Activated CD8-positive, alpha-beta T cell treated with anti-CD3 and anti-CD28 coated beads, Interleukin-2, amount 10 ng/mL, durations not matched to agents 7 days and 5 days (primary cell): ENCODE measurements around the gene FMN2. TPM values are rescaled to one million over a fixed set of nuclear protein-coding genes. Genes with fewer than 3 reads are reported as not detected.

Source experiments
- ATAC-seq: fragments of 150-1000 bp; cut with Tn5 transposase; one replicate; pipeline ENCODE4 v1.10.0; 2021; ENCODE audit warnings: moderate library complexity
- CTCF ChIA-PET: fragments of 350-600 bp; sonication (Branson Sonifier 250); formaldehyde crosslinking; loops from one replicate; lab custom pipeline; 2021; ENCODE audit warnings: antibody characterized with exemption; lab: Charles Lee
- POLR2A ChIA-PET: fragments of 350-600 bp; sonication (Branson Sonifier 250); formaldehyde crosslinking; loops from one replicate; lab custom pipeline; 2021; ENCODE audit warnings: antibody characterized with exemption; lab: Charles Lee
- DNase-seq: peaks from one replicate; pipeline ENCODE4 v3.0.0-alpha.2; 2020
- H3K27ac Mint-ChIP-seq: one replicate; pipeline ENCODE4 v1.8.0; 2021; ENCODE audit warnings: mild to moderate bottlenecking, mixed read lengths
- H3K27me3 Mint-ChIP-seq: one replicate; pipeline ENCODE4 v1.8.0; 2021; ENCODE audit warnings: low read depth, mixed read lengths
- H3K36me3 Mint-ChIP-seq: one replicate; pipeline ENCODE4 v1.8.0; 2021; ENCODE audit warnings: low read depth, mixed read lengths
- H3K4me1 Mint-ChIP-seq: one replicate; pipeline ENCODE4 v1.8.0; 2021; ENCODE audit warnings: low read depth, mixed read lengths
- H3K4me3 Mint-ChIP-seq: one replicate; pipeline ENCODE4 v1.8.0; 2021; ENCODE audit warnings: mild to moderate bottlenecking, mixed read lengths
- H3K9me3 Mint-ChIP-seq: one replicate; pipeline ENCODE4 v1.8.0; 2022; ENCODE audit warnings: mixed read lengths; ENCODE audit not compliant: insufficient read depth
- total RNA-seq, 2 experiments: library from RNA; stranded (reverse); gene quantifications; one replicate each; pipeline ENCODE4 v1.2.3, GENCODE V29; 2021

The FMN2 gene
- total RNA-seq, 2 experiments from 2014 or later = not detected

DNA sequence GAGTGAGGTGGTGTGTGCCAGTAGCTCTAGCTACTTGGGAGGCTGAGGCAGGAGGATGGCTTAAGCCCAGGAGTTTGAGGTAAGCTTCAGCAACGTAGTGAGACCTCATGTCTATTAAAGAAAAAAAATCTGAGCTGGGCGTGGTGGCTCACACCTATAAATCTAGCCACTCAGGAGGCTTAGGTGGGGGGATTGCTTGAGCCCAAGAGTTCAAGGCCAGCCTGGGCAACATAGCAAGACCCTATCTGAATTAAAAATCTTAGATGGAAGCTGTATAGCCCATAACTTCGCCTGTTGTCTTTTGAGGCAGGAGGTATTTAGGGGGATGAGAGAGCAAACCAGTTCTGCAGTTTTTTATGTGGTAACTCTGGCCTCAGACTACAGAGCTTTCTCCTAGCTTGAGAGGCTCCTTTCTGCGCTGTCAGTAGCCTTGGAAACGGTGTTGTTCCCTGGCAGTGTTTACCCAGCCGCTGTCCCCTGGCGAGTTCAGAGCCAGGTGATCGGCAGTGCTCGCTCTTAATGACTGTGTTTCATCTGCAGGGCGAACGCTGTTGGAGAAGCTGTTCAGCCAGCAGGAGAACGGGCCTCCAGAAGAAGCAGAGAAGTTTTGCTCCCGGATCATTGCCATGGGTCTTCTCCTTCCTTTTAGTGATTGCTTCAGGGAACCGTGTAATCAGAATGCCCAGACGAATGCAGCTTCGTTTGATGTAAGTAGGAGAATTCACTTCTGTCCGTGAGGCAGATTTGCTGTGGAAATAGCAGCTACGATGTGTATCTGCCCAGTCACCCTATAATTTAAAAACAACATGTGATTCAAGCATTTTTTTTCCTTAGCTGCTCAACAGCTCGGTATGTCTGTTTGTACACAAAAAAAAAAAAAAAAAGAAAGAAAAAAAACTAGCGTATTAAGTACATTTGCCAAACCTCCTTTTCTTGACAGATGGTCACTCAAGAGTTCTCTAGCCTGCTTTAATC lies 31.2 kb downstream of the FMN2 start:
- CTCF ChIA-PET = no interaction called here

DNA sequence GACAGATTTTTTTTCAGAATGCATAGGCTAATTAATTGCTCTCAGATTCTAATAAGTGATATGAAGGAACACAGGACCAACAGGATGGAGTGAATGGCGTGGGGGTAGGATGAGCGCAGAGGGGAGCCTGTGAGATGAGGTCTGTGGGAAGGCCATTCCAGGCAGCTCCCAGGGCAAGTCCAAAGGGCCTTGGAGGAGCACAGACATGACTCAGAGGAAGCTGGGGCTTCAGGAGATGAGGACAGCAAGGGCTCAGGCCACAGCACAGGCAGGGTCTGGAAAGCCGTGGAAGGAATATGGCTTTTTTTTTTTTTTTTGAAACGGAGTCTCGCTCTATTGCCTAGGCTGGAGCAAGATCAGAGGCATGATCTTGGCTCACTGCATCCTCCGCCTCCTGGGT lies 35.1 kb downstream of the FMN2 start:
- CTCF ChIA-PET = no interaction called here
- no peak overlapping the region for H3K4me3 Mint-ChIP-seq
- DNase-seq (no peak), ATAC-seq (no peak)
- no peaks in the 10 kb centered on the region for H3K4me1 Mint-ChIP-seq
- no peaks in the 10 kb centered on the region for H3K9me3 Mint-ChIP-seq
- H3K27me3 Mint-ChIP-seq = no peaks in the 10 kb centered on the region
- no peaks in the 10 kb centered on the region for H3K36me3 Mint-ChIP-seq
- POLR2A ChIA-PET = no interaction called here
- H3K27ac Mint-ChIP-seq = no peak overlapping the region

More for the DNA sequence above, 31.2 kb downstream of the FMN2 start:
- Mint-ChIP-seq H3K4me3 (no peak overlapping the region), H3K4me1 (no peaks in the 10 kb centered on the region), H3K9me3 (no peaks in the 10 kb centered on the region), H3K36me3 (no peaks in the 10 kb centered on the region), H3K27ac (no peak overlapping the region), H3K27me3 (no peaks in the 10 kb centered on the region)
- ATAC-seq (no peak), DNase-seq (no peak)
- POLR2A ChIA-PET = no interaction called here

- Mint-ChIP-seq H3K4me1 (no peaks in the 10 kb centered on the region), H3K9me3 (no peaks in the 10 kb centered on the region), H3K36me3 (no peaks in the 10 kb centered on the region), H3K27me3 (no peaks in the 10 kb centered on the region), H3K4me3 (no peak overlapping the region), H3K27ac (no peak overlapping the region)
- ChIA-PET CTCF (interaction anchor here (0.7 to 1.6 kb wide), 2 partner anchors 22 to 732 kb away, joined by 3 read pairs; no protein-coding TSS in a partner anchor), POLR2A (no interaction called here)
- ATAC-seq = no peak
- no peak for DNase-seq
Measured at GRCh38 chr1:240128366-240128765, 36.7 kb downstream of the FMN2 start.

DNA sequence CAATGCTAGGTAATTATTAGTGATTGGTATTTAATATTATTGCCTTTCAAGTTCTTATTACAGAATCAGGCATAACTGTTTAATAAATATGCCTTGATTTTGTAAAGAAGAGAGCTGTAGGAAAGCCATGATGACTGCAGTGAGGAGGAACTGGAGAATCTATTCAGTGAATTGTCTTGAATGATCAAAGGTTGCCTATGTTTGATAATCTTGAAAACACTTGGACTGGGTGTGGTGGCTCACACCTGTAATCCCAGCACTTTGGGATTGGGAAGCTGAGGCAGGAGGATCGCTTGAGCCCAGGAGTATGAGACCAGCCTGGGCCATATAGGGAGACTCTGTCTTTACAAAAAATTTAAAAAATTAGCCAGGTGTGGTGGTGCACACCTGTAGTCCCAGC lies 42.4 kb downstream of the FMN2 start:
- DNase-seq (no peak), ATAC-seq (no peak)
- Mint-ChIP-seq H3K27ac (no peak overlapping the region), H3K36me3 (no peaks in the 10 kb centered on the region), H3K4me3 (no peak overlapping the region), H3K9me3 (no peaks in the 10 kb centered on the region), H3K4me1 (no peaks in the 10 kb centered on the region), H3K27me3 (no peaks in the 10 kb centered on the region)
- CTCF ChIA-PET = no interaction called here
- POLR2A ChIA-PET = no interaction called here

- H3K9me3 Mint-ChIP-seq = no peaks in the 10 kb centered on the region
- DNase-seq = no peak
- CTCF ChIA-PET = no interaction called here
- ATAC-seq = no peak
- H3K27ac Mint-ChIP-seq = no peak overlapping the region
- no peaks in the 10 kb centered on the region for H3K4me1 Mint-ChIP-seq
- POLR2A ChIA-PET = no interaction called here
- no peak overlapping the region for H3K4me3 Mint-ChIP-seq
- H3K27me3 Mint-ChIP-seq = no peaks in the 10 kb centered on the region
- no peaks in the 10 kb centered on the region for H3K36me3 Mint-ChIP-seq
Measured at GRCh38 chr1:240134596-240134995, 42.9 kb downstream of the FMN2 start.

GRCh38 chr1:240136402-240136801 lies 44.7 kb downstream of the FMN2 start:
- POLR2A ChIA-PET = no interaction called here
- CTCF ChIA-PET = no interaction called here
- no peaks in the 10 kb centered on the region for H3K27me3 Mint-ChIP-seq
- no peaks in the 10 kb centered on the region for H3K36me3 Mint-ChIP-seq
- H3K27ac Mint-ChIP-seq = no peak overlapping the region
- H3K4me3 Mint-ChIP-seq = no peak overlapping the region
- DNase-seq (no peak), ATAC-seq (no peak)
- H3K4me1 Mint-ChIP-seq = no peaks in the 10 kb centered on the region
- no peaks in the 10 kb centered on the region for H3K9me3 Mint-ChIP-seq

DNA sequence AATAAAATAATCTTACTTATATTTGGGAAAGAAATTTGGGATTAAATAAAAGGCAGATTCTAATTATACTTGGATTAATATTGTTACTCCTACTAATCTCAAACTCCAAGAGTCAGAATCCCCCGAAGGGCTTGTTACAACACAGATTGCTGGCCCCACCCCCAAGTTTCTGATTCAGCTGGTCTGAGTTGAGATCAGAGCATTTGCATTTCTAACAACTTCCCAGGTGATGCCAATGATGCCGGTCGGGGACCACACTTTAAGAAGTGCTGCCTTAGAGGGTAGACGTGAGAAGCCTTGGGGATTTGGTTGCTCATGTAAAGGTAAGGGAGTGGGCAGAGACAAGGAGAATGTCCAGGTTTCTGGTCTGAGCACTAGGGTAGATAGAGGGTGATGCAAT lies 47.2 kb downstream of the FMN2 start:
- no peak overlapping the region for H3K27ac Mint-ChIP-seq
- ATAC-seq (no peak), DNase-seq (no peak)
- no peaks in the 10 kb centered on the region for H3K27me3 Mint-ChIP-seq
- POLR2A ChIA-PET = no interaction called here
- no peaks in the 10 kb centered on the region for H3K4me1 Mint-ChIP-seq
- CTCF ChIA-PET = interaction anchor here (2.2 kb wide), 1 partner anchor 11 kb away, joined by 5 read pairs; no protein-coding TSS in a partner anchor
- no peaks in the 10 kb centered on the region for H3K9me3 Mint-ChIP-seq
- no peak overlapping the region for H3K4me3 Mint-ChIP-seq
- no peaks in the 10 kb centered on the region for H3K36me3 Mint-ChIP-seq

DNA sequence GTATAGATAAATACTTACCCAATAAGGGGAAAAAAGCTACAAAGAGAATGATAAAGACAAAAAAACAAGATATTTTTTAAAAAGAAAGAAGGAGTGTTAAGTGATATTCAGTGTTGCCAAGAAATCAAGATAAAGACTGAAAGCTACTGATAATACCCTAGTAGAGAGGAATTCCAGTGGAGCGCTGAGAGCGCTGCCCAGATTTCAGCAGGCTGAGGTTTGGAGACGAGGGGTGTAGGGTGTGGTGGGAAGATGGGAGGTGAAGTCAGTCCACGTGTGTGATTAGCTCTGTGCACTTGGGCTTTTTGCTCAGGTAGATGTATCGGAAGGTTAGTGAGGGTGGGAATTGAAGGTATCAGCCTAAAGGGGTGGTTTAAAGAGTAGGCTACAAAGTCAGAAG lies 47.8 kb downstream of the FMN2 start:
- ChIA-PET POLR2A (no interaction called here), CTCF (interaction anchor here (2.2 kb wide), 1 partner anchor 10 kb away, joined by 5 read pairs; no protein-coding TSS in a partner anchor)
- no peaks in the 10 kb centered on the region for H3K4me1 Mint-ChIP-seq
- DNase-seq (no peak), ATAC-seq (no peak)
- H3K27me3 Mint-ChIP-seq = no peaks in the 10 kb centered on the region
- H3K27ac Mint-ChIP-seq = no peak overlapping the region
- H3K36me3 Mint-ChIP-seq = no peaks in the 10 kb centered on the region
- no peak overlapping the region for H3K4me3 Mint-ChIP-seq
- no peaks in the 10 kb centered on the region for H3K9me3 Mint-ChIP-seq

DNA sequence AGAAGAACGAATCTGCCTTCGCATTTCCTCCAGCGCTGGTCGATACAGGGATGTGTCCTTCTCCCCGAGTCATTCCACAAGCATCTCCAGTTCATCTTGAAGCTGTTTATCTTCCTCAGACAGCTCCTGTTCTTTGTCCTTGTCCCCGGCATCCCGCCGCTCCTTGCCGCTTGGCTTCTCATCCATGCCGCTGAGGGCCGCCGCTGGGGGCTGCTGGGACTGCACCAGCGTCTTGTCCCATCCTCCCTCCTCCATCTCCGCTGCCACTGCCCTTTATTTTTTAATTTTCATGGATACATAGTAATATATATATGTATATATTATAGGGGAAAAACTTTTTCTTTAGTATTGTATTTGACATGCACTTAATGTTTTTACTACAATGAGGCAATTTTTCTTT lies 53.4 kb downstream of the FMN2 start:
- Mint-ChIP-seq H3K27ac (no peak overlapping the region), H3K9me3 (no peaks in the 10 kb centered on the region), H3K36me3 (no peaks in the 10 kb centered on the region), H3K4me1 (no peaks in the 10 kb centered on the region), H3K4me3 (no peak overlapping the region), H3K27me3 (no peaks in the 10 kb centered on the region)
- ChIA-PET CTCF (no interaction called here), POLR2A (no interaction called here)
- ATAC-seq (no peak), DNase-seq (no peak)

- no peak for ATAC-seq
- Mint-ChIP-seq H3K36me3 (no peaks in the 10 kb centered on the region), H3K9me3 (no peaks in the 10 kb centered on the region), H3K4me1 (no peaks in the 10 kb centered on the region), H3K27ac (no peak overlapping the region), H3K4me3 (no peak overlapping the region), H3K27me3 (no peaks in the 10 kb centered on the region)
- ChIA-PET POLR2A (no interaction called here), CTCF (no interaction called here)
- no peak for DNase-seq
Measured at GRCh38 chr1:240148333-240148732, 56.6 kb downstream of the FMN2 start.

GRCh38 chr1:240149484-240150094 lies 57.9 kb downstream of the FMN2 start:
- H3K36me3 Mint-ChIP-seq = no peaks in the 10 kb centered on the region
- DNase-seq (no peak), ATAC-seq (no peak)
- POLR2A ChIA-PET = no interaction called here
- H3K4me1 Mint-ChIP-seq = no peaks in the 10 kb centered on the region
- no peaks in the 10 kb centered on the region for H3K9me3 Mint-ChIP-seq
- CTCF ChIA-PET = interaction anchor here (0.7 to 2.0 kb wide), 8 partner anchors 9 to 218 kb away, joined by 3 to 8 read pairs (median 3); no protein-coding TSS in a partner anchor
- H3K27me3 Mint-ChIP-seq = no peaks in the 10 kb centered on the region
- no peak overlapping the region for H3K27ac Mint-ChIP-seq
- no peak overlapping the region for H3K4me3 Mint-ChIP-seq

- Mint-ChIP-seq H3K27ac (no peak overlapping the region), H3K4me3 (no peak overlapping the region), H3K27me3 (no peaks in the 10 kb centered on the region), H3K36me3 (no peaks in the 10 kb centered on the region), H3K9me3 (no peaks in the 10 kb centered on the region), H3K4me1 (no peaks in the 10 kb centered on the region)
- ChIA-PET POLR2A (no interaction called here), CTCF (interaction anchor here (2.0 kb wide), 1 partner anchor 12 kb away, joined by 5 read pairs; no protein-coding TSS in a partner anchor)
- ATAC-seq (no peak), DNase-seq (no peak)
Measured at GRCh38 chr1:240151136-240151735, 59.6 kb downstream of the FMN2 start.
